HCT116 (cell line): ENCODE measurements around the gene BICRA. TPM values are rescaled to one million over a fixed set of nuclear protein-coding genes. Genes with fewer than 3 reads are reported as not detected.
A peak's percentile ranks its signal among the peaks of the same experiment; 100 is the strongest.

Source experiments
- ATAC-seq: fragments of 200-7000 bp; cut with Tn5 transposase; 2 replicates; pipeline ENCODE4 v1.9.1; 2020; ENCODE audit warnings: mild to moderate bottlenecking, moderate library complexity
- BruUV-seq: library from RNA; stranded (reverse); fragments of 400-500 nt; replicated peaks from 2 replicates; lab custom pipeline; 2021; lab: Mats Ljungman, UMichigan
- CTCF ChIA-PET: fragments of 300-600 bp; sonication (Branson Sonifier 250); formaldehyde crosslinking; loops from one replicate; lab custom pipeline; 2021; ENCODE audit warnings: antibody characterized with exemption; lab: Charles Lee
- POLR2A ChIA-PET: fragments of 300-600, 350-600 bp; sonication (Branson Sonifier 250); formaldehyde crosslinking; loops from one replicate; lab custom pipeline; 2021; ENCODE audit warnings: antibody characterized with exemption; lab: Charles Lee
- RAD21 ChIA-PET, 2 experiments: fragments of 300-600 bp; sonication (Branson Sonifier 250); formaldehyde crosslinking; loops; one replicate each; lab custom pipeline; 2023; ENCODE audit warnings: low total read pairs in 2 of 2; ENCODE audit not compliant: uncharacterized antibody in 2 of 2, unreplicated experiment in 2 of 2, low non-redundant PET in 1 of 2; lab: Charles Lee
- DNase-seq: peaks from one replicate; pipeline ENCODE4 v3.0.0-alpha.2; 2010; ENCODE audit warnings: low read depth, low spot score
- H2AFZ ChIP-seq: fragments of 200-600 bp; shearing (Covaris generic), sonication (generic); 2 replicates; pipeline ENCODE4 v1.6.1; 2017; ENCODE audit warnings: low read depth, mixed run types, mixed read lengths, antibody characterized with exemption, low read length; ENCODE audit not compliant: poor library complexity, severe bottlenecking
- H3K27ac ChIP-seq: 2 replicates; pipeline ENCODE4 v1.5.1; 2012; ENCODE audit warnings: low read depth, low read length
- H3K27me3 ChIP-seq: fragments of 200-600 bp; sonication (generic); 2 replicates; pipeline ENCODE4 v1.6.1; 2016; ENCODE audit warnings: mixed run types, low read length, mixed read lengths; ENCODE audit not compliant: insufficient read depth
- H3K36me3 ChIP-seq, 2 experiments: fragments of 200-500 bp in 1 of 2; fragments of 200-600 bp in 1 of 2; sonication (Bioruptor generic) in 1 of 2; sonication (generic) in 1 of 2; 2 replicates each; pipeline versions ENCODE4 v1.5.1 to v1.6.1; 2014 to 2016; ENCODE audit warnings: low read length in 2 of 2, inconsistent platforms in 1 of 2, mixed read lengths in 1 of 2, mixed run types in 1 of 2; ENCODE audit not compliant: insufficient read depth in 2 of 2, control insufficient read depth in 1 of 2
- H3K4me1 ChIP-seq, 2 experiments: fragments of 200-600 bp in 1 of 2; sonication (generic) in 1 of 2; 2 replicates each; pipeline versions ENCODE4 v1.5.1 to v1.6.1; 2012 to 2017; ENCODE audit warnings: low read length in 2 of 2, inconsistent platforms in 1 of 2, mild to moderate bottlenecking in 1 of 2, mixed read lengths in 1 of 2, mixed run types in 1 of 2, moderate library complexity in 1 of 2; ENCODE audit not compliant: insufficient read depth in 2 of 2, control insufficient read depth in 1 of 2
- H3K4me2 ChIP-seq: fragments of 200-600 bp; sonication (generic); 2 replicates; pipeline ENCODE4 v1.6.1; 2017; ENCODE audit warnings: mixed run types, low read length, mixed read lengths
- H3K4me3 ChIP-seq, 2 experiments: fragments of 200-600 bp in 1 of 2; sonication (generic) in 1 of 2; replicated peaks in 1 of 2; 2 replicates each; pipeline ENCODE4 v1.5.1; 2011 to 2016; ENCODE audit warnings: low read length in 2 of 2, control low read depth in 1 of 2, low read depth in 1 of 2, mild to moderate bottlenecking in 1 of 2, mixed read lengths in 1 of 2, mixed run types in 1 of 2
- H3K79me2 ChIP-seq: fragments of 200-600 bp; sonication (generic); 2 replicates; pipeline ENCODE4 v1.6.1; 2017; ENCODE audit warnings: mild to moderate bottlenecking, mixed run types, low read length, moderate library complexity, mixed read lengths; ENCODE audit not compliant: insufficient read depth
- H3K9ac ChIP-seq: fragments of 200-600 bp; sonication (generic); 2 replicates; pipeline ENCODE4 v1.6.1; 2016; ENCODE audit warnings: low read length, mixed read lengths
- H3K9me2 ChIP-seq: fragments of 200-600 bp; sonication (generic), shearing (Covaris generic); 2 replicates; pipeline ENCODE4 v1.6.1; 2017; ENCODE audit warnings: mixed run types, mild to moderate bottlenecking, moderate library complexity; ENCODE audit not compliant: insufficient read depth
- H3K9me3 ChIP-seq, 2 experiments: fragments of 200-500 bp in 1 of 2; fragments of 200-600 bp in 1 of 2; sonication (Bioruptor generic) in 1 of 2; sonication (generic) in 1 of 2; 2 replicates each; pipeline ENCODE4 v1.6.1; 2014 to 2017; ENCODE audit warnings: low read length in 2 of 2, mixed read lengths in 2 of 2, inconsistent platforms in 1 of 2, low read depth in 1 of 2, mild to moderate bottlenecking in 1 of 2, mixed run types in 1 of 2, moderate library complexity in 1 of 2; ENCODE audit not compliant: control insufficient read depth in 1 of 2, insufficient read depth in 1 of 2
- H4K20me1 ChIP-seq: fragments of 200-600 bp; sonication (generic), shearing (Covaris generic); 2 replicates; pipeline ENCODE4 v1.6.1; 2017; ENCODE audit warnings: mixed run types, mild to moderate bottlenecking, moderate library complexity; ENCODE audit not compliant: insufficient read depth
- EGR1 ChIP-seq: IDR thresholded peaks from 2 replicates; pipeline ENCODE4 v1.6.1; 2012; ENCODE audit warnings: low read depth
- POLR2AphosphoS5 ChIP-seq: IDR thresholded peaks from 2 replicates; pipeline ENCODE4 v1.6.1; 2011; ENCODE audit warnings: mild to moderate bottlenecking, low read depth, low read length, moderate library complexity
- SP1 ChIP-seq: IDR thresholded peaks from 2 replicates; pipeline ENCODE4 v1.6.1; 2012; ENCODE audit warnings: low read depth
- intact Hi-C: fragments of 100-400 bp; cut with micrococcal nuclease; formaldehyde crosslinking; loops from 2 replicates; pipeline ENCODE4 v1.10.0; 2022
- total RNA-seq: library from RNA; stranded (reverse); gene quantifications from one replicate; pipeline ENCODE4 v1.2.1, GENCODE V29; 2021; ENCODE audit not compliant: unreplicated experiment
- TF ChIP-seq, protein P1 (sequence below): IDR thresholded peaks from 2 replicates; pipeline ENCODE4 v1.6.1; 2012; ENCODE audit warnings: low read depth

The BICRA gene
- total RNA-seq, 1 experiment from 2014 or later, result 11.3 TPM

DNA sequence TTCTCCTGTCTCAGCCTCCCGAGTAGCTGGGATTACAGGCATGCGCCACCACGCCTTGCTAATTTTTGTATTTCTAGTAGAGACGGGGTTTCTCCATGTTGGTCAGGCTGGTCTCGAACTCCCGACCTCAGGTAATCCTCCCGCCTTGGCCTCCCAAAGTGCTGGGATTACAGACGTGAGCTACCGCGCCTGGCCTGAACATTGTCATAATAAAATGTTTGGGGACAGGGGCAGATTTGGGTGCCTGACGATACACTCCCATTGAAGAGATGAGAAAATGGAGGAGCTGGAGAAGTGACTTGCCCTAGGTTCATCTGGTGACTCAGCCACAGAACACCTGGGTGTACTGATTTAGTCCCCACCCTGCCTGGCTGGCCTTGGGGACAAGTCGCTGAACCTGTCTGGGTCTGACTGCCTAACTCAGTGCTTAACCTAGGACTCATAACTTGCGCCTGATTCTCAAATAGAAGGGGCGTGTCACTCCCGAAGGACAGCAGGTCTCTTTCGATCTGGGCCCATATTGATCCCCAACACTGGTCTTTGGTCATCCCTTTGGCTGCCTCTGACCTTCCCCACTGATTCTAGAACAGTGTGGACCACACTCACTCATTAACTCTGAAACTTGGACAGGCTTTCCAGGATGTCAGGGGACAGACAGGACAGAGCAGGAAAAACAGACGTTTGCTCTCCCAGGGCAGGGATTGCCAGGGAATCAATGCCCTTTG lies 7.6 kb upstream of the BICRA start:
- intact Hi-C loops, result loop anchor here (5.0 to 10.0 kb wide), 2 partner anchors 96 to 157 kb away; no protein-coding TSS in a partner anchor
- peak overlapping the region; percentile 74 to 86 for H3K4me3 ChIP-seq
- peaks cover 22 to 35% of the 10 kb centered on the region in 2 experiments for H3K4me1 ChIP-seq
- no peaks in the 10 kb centered on the region for H3K79me2 ChIP-seq
- DNase-seq (no peak), ATAC-seq (no peak)
- no peaks in the 10 kb centered on the region for H3K9me2 ChIP-seq
- H3K9me3 ChIP-seq, result no peaks in the 10 kb centered on the region
- no TSS peak for BruUV-seq
- peak overlapping the region; percentile 75; the same call in 1 of the 2 replicates for H3K27ac ChIP-seq
- peak overlapping the region; percentile 76 for H3K9ac ChIP-seq
- TF ChIP-seq EGR1 (no peak), SP1 (no peak), POLR2AphosphoS5 (peak; percentile 19; the same call in 1 of the 2 replicates)
- TF ChIP-seq, protein P1, sequence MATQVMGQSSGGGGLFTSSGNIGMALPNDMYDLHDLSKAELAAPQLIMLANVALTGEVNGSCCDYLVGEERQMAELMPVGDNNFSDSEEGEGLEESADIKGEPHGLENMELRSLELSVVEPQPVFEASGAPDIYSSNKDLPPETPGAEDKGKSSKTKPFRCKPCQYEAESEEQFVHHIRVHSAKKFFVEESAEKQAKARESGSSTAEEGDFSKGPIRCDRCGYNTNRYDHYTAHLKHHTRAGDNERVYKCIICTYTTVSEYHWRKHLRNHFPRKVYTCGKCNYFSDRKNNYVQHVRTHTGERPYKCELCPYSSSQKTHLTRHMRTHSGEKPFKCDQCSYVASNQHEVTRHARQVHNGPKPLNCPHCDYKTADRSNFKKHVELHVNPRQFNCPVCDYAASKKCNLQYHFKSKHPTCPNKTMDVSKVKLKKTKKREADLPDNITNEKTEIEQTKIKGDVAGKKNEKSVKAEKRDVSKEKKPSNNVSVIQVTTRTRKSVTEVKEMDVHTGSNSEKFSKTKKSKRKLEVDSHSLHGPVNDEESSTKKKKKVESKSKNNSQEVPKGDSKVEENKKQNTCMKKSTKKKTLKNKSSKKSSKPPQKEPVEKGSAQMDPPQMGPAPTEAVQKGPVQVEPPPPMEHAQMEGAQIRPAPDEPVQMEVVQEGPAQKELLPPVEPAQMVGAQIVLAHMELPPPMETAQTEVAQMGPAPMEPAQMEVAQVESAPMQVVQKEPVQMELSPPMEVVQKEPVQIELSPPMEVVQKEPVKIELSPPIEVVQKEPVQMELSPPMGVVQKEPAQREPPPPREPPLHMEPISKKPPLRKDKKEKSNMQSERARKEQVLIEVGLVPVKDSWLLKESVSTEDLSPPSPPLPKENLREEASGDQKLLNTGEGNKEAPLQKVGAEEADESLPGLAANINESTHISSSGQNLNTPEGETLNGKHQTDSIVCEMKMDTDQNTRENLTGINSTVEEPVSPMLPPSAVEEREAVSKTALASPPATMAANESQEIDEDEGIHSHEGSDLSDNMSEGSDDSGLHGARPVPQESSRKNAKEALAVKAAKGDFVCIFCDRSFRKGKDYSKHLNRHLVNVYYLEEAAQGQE, result no peak
- CTCF ChIA-PET, result interaction anchor here (0.9 kb wide), 1 partner anchor 86 kb away, joined by 3 read pairs; no protein-coding TSS in a partner anchor
- H4K20me1 ChIP-seq, result no peaks in the 10 kb centered on the region
- peak overlapping the region; percentile 65 for H3K4me2 ChIP-seq
- no peaks in the 10 kb centered on the region for H3K27me3 ChIP-seq
- no peak overlapping the region for H2AFZ ChIP-seq
- RAD21 ChIA-PET, result interaction anchor here (0.7 to 0.9 kb wide), 3 partner anchors 7 to 86 kb away, joined by 3 to 5 read pairs (median 4); partner anchors contain the start of gene NAPA (in 1 of the 2)
- H3K36me3 ChIP-seq, result no peaks in the 10 kb centered on the region
- POLR2A ChIA-PET, result interaction anchor here (0.6 to 1.8 kb wide), 4 partner anchors 9 to 121 kb away, joined by 3 to 5 read pairs (median 3); no protein-coding TSS in a partner anchor
